HG03378 (cell line): ENCODE data around the gene YIF1A.
"Not testable (repeated sequence)": the region's sequence is repeated elsewhere in the genome, so short reads cannot be mapped to it uniquely, and the experiment has no call there.

ENCODE experiments used
- ATAC-seq: cut with Tn5 transposase; IDR thresholded peaks from one replicate; pipeline ENCODE4 v1.9.1; 2021; ENCODE audit warnings: mild to moderate bottlenecking, moderate library complexity; ENCODE audit not compliant: unreplicated experiment

YIF1A gene

DNA sequence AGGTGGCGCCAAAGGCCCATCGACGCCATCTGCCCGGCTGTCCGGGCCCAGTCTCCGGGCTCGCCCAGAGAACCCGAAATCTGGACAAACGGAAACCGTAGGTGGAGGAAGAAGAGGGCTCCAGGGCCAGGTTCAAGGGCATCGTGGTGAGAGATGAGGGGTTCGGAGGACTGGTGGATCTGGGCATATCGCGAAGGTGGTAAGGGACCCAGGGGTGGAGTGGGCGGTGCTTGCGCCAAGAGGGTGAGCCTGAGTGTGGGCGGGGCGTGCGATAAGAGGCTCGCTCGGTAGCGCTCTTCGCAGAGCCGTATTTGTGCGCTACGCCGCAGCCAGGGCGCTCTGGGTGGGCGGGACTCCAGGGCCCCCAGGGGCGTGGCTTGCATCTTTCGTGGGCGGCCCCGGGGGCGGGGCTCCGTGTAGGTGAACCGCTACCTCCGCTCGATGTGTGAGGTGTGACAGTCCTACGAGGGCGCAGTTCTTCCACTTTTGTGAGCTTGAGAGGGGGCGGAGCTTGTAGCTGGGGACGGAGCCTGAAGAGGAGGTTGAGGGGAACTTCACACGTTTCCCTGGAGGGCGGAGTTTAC, 23.1 kb upstream of the YIF1A start:
- ATAC-seq = peak; percentile 64

DNA sequence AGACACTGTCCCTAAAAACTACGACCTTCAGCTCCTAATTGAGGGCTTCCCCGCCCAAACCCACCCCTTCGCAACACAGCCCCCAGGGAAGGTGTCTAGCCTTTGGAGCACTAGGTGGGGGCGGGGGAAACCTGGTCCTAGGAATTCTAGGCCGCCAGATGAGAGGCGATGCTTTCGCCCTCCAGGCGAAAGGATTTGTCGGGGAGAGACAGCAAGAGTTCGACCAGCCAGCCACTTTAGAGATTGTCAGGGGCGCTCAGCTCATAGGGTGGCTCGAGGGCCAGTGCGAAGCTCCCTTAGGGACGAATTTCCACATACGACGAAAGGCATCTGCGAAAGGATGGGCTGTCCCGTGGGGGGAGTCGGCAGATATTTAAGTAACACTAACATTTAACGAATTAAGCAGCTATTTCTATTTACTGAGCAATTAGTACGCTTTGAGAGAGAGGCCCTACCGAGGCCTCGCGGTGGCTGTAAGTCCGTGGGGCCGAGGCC, 22.6 kb upstream of the YIF1A start:
- ATAC-seq = peak; percentile 38

DNA sequence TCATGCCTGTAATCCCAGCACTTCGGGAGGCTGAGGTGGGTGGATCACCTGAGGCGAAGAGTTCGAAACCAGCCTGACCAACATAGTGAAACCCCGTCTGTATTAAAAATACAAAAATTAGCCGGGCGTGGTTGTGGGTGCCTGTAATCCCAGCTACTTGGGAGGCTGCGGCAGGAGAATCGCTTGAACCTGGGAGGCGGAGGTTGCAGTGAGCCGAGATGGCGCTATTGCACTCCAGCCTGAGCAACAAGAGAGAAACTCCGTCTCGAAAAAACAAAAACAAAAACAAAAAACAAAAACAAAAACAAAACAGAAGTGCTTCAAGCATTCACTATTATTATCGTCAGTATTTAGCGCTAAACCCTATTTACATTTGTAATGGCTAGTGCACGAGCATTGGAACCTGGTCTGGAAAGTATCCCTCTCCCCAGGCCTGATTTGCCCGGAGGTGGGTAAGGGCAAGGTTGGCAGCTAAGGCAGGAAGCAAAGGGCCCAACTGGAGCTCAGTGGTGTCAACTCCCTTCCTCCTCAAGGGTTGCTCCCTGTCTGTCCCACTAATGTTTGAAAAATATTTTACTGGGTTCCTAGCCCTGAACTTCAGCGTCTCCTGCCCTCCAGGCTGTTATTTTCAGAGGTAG, 22.0 kb upstream of the YIF1A start:
- not testable (repeated sequence) for ATAC-seq

DNA sequence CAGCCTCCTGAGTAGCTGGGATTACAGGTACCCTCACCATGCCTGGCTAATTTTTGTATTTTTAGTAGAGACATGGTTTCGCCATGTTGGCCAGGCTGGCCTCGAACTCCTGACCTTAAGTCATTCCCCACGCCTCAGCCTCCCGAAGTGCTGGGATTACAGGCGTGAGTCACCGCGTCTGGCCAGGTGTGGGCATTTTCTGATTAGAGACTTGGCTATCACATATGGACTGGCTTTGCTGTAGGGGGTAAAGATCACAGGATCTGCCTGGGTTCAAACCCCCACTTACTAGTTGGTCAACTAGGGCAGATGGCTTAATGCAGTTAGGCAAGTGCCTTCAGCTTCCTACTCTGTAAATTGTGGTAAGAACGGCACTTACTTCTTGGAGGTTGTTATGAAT, 21.4 kb upstream of the YIF1A start:
- ATAC-seq = no peak

DNA sequence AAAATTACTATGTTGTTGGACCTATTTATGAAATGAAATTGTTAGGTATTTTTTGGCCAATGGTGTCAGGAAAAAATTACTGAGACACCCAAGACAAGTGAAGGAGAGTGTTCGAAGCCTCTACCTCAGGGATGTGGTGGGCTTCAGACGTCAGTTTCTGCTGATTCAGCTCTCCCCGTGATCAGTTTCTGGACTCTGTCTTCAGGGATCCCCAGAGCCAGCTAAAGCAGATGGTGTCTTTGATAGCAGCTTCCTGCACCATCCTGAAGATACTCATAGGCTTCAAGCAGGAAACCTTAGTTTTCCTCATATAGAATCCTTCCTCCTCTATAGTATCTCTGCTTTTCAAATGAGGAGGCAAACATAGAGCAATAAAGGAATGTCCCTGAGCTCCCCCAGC, 20.5 kb upstream of the YIF1A start:
- no peak for ATAC-seq

DNA sequence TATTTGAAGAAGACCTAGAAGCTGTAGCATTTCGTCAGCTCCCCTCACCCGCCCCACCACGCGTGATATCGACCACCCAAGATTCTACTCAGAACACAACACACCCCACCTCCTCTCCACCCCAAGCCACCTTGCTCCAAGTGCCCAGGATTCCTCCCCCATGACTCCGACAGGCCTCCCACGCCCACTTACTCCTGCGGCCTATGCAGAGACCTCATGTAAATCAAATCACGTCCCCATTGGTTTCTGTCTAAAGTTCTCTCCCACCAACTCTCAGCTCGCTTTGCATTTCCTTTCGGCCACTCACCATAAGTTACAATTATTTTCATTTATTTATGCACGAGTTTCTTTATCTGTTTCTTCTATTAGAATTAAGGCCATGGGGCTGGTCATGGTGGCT, 13.7 kb upstream of the YIF1A start:
- no peak for ATAC-seq

DNA sequence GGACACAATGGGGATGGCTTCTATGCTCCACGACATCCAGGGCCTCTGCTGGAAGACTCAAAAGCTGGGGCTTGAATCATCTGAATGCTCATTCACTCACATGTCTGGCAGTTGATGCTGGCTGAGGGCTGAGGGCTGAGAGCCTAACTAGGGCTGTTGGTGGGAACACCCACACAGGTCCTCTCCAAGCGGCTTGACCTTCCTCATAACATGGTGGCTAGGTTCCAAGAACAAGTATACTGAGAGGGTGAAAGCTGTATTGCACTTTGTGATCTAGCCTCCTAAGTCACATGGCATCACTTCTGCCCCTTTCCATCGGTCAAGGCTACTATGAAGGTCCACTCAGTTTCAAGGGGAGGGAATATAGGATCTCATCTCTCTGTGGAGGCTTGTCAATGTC, 10.2 kb upstream of the YIF1A start:
- no peak for ATAC-seq

DNA sequence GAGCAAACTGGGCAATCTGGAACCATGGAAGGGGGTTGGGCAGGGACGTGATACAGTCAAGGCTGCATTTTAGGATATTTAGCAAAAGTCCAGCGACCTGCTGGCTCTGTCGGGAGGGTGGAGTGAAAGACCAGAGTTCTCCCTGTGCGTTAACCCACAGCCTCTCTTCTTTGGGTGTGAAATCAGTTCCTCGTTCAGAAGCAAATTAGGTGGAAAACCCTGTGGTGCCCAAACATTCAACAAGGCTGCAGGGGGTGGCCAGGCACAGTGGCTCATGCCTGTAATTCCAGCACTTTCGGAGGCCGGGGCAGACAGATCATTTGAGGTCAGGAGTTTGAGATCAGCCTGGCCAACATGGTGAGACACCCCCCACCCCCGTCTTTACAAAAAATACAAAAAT, 8.7 kb upstream of the YIF1A start:
- ATAC-seq = no peak

DNA sequence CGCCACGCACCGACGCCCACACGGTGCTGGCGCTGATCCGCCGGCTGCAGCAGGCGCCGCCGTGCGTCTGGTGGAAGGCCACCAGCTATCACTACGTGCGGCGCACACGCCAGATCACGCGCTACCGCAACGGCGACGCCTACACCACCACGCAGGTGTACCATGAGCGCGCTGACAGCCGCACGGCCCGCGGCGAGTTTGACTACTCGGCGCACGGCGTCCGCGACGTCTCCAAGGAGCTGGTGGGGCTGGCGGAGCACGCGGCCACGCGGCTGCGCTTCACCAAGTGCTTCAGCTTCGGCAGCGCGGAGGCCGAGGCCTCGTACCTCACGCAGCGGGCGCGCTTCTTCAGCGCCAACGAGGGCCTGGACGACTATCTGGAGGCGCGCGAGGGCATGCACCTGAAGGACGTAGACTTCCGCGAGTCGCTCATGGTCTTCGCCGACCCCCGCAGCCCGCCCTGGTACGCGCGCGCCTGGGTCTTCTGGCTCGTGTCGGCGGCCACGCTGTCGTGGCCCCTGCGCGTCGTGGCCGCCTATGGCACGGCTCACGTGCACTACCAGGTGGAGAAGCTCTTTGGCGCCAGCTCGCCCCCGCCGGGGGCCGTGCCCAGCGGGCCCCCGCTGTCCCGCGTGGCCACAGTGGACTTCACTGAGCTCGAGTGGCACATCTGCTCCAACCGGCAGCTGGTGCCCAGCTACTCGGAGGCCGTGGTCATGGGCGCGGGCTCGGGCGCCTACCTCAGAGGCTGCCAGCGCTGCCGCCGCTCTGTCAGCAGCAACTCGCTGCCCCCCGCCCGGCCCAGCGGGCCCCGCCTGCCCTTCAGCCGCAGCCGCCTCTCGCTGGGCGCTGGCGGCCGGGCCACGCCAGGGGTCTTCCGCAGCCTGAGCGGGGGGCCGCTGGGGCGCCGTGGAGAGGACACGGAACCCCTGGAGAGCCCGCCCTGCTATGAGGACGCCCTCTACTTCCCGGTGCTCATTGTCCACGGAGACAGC, 6.0 kb upstream of the YIF1A start:
- ATAC-seq = no peak

DNA sequence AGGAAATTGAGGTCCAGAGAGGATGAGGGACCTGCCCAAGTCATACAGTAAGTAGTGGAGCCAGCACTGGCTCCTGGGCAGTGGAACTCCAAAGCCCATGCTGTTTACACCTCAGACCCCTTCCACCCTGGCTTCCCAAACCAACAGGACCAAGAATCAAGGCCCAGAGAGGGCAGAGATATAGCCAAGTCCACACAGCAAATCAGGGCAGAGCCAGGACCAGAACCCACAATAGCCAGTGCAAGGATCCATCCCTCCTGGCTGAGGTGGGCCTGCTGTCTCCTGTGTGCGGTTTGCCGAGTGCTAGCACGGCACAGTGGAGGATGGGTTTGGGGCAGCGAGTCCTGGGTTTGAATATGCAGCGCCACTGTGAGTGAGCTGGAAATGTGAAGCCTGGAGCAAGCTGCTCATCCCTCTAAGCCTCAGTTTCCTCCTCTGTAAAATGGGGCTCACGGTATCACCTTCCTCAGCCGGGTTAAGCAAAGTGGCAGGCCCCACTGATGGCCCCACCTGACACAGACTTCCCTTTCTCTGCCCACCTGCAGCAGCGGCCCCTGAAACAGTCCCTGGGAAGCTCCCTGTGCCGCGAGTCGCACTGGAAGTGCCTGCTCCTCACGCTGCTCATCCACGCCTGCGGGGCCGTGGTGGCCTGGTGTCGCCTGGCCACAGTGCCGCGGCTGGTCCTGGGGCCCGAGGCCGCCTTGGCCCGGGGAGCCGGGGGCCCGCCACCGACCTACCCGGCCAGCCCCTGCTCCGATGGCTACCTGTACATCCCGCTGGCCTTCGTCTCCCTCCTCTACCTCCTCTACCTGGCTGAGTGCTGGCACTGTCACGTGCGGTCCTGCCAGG, 5.1 kb upstream of the YIF1A start:
- ATAC-seq = no peak

DNA sequence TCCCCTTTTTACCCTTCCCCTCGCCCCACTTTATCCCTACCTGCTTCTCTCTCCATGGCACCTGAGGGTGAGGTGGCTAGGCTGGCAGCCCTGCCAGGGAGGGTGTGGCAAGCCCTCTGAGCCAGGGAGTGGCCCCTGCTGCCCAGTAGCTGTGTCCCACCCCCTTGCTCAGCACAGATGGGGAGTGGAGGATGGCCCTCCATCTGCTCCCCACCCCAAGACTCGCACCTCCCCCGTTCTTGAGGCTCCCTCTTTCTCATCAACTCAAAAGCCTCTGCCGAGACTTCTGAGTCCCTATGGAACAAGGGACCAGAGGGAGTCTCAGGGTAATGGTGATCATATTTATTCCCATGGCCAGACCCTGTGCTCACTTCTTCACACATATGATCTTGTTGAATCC, 4.4 kb upstream of the YIF1A start:
- ATAC-seq = no peak

DNA sequence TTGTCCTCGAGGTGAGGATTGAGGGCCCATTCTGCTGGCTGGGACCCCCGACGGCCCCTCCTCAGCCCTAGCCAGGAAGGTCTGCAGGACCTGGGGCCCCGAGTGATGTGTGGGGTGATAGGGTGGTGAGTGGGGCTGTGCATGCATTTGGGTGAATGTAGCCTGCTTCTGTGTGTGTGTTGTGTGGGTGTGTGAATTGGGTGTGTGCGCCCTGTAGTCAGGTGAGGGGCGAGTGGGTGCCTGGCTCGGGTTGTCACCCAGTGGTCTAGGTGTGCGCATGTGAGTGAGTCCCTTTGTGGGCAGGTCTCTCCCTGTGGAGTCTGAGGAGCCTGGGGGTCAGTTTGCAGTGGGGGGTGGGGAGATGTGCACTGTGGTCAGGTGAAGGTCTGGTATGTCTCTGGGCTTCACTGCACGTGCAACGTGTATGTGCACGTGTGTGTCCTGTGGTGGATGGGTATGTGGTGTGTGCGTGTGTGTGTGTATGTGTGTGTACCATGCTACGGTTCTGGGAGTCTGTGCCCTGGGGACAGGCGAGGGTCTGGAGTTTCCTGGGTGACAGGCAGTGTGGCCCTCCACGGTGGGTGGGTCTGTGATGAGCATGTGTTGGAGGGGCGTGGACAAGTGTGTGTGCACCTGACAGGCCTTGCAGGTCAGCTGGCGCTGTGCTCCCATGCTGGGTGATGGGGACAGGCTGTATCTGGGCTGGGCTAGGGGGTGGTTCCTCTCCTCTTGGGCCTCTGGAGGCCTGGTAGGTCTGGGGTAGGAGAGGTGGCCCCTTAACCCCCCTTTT, 3.8 kb upstream of the YIF1A start:
- no peak for ATAC-seq

DNA sequence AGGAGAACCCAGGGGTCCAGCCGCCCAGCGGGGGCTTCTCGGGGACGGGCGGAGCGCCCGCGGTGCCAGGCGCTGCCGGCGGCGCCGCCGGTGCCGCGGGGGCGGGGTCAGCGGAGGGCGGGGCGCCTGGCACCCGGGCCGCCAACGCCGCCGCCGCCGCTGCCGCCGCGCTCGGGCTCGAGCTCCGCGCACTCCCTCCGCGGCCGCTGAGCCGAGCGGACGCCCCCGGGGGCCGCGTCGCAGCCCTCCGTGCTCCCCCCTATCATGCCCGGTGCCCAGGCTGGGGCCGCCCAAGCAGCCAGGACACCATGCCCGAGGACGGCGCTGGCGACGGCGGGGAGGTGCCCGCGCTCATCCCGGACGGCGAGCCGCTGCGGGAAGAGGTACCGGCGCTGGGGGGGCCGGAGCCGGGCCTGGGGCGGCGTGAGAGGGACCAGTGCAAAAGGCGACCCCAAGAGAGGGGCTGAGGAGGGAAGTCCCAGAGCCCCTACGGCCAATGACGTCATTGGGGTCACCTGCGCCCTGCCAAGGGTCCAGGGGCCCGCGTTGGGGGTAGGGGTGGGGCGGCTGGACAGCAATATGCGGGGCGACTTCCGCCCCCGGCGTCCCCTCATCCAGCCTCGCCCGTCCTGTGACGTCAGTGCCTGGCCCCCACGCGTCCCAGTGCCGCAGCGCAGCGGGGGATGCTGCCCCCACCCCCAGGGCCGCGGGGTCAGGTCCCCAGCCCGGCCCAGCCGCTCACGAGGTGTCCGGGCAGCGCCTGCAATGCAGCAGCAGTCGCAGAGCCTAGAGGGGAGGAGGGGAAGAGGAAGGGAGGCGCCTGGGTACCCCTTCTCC, 3.0 kb upstream of the YIF1A start, which contains the start of gene TMEM151A:
TSS of gene TMEM151A (plus strand) at position 189 of the 837 bp plus-strand sequence. CDS start at position 309, 120 bp downstream.
- no peak for ATAC-seq

DNA sequence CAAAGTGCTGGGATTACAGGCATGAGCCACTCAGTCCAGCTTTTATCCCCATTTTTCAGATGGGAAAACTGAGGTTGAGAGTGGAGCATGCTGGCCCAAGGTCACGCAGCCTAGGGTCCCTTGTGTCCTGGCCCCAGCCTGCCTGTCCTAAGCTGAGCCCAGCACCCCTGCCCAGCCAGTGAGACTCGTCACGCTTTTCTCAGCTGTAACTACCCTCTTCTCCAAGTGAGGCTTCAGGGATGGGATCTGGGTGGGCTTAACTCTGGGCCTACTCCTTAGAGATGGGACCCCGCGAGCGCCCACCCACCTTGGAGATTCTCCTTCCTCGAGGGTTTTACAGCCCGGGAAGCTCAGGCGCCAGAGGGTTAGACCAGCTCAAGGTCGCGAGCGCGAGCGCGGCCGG, 2.4 kb upstream of the YIF1A start:
- ATAC-seq = no peak

DNA sequence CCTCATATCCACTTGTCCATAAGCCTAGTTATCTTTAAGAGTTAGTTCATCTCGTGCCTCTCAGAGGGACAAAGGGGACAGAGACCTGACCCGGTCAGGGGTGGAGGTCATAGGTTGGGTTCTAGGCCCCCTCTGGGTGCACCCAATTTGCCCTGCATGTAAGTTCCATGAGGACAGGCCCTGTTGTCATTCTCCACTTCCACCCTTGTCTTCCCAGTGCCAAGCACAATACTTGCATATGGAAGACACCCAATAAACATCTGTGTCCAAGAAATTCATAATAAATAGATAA, 1.3 kb upstream of the YIF1A start:
- no peak for ATAC-seq

DNA sequence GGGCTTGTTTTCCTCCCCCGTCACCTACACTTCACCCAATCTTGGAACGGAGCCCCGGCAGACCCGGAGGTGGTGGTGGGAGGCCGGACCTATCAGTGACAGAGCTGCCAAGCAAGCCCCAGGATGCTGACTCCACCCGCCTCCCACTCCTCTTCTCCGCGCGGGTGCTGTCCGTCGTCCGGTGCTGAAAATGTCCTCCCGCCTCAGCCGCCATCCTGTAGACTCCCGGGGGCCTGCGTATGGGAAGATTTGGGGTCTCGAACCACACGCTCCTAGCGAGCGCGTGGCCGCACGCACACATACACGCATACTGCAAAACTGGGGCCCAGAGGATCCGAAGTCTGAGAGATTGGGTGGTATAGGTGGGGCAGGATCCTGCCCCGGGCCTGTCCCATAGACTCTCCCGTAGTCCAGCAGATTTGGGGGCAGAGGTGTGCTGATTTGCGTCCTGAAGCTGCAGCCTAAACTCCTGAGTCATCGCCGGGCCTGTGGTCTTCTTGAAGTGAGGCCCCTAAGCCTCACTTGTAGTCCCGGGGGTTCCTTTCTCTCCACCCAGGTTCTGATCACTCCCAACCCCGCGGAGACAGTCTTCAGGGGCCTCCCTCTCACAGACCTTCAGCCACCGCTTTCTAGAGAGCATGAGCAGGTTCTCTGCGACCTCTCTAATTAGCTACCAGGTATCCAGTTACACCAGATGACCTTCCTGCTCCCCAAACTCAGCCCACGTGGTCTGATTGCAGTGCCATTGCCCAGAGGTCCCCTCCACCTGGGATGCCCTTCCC, 796 bp upstream of the YIF1A start:
- peak; percentile 24 for ATAC-seq

DNA sequence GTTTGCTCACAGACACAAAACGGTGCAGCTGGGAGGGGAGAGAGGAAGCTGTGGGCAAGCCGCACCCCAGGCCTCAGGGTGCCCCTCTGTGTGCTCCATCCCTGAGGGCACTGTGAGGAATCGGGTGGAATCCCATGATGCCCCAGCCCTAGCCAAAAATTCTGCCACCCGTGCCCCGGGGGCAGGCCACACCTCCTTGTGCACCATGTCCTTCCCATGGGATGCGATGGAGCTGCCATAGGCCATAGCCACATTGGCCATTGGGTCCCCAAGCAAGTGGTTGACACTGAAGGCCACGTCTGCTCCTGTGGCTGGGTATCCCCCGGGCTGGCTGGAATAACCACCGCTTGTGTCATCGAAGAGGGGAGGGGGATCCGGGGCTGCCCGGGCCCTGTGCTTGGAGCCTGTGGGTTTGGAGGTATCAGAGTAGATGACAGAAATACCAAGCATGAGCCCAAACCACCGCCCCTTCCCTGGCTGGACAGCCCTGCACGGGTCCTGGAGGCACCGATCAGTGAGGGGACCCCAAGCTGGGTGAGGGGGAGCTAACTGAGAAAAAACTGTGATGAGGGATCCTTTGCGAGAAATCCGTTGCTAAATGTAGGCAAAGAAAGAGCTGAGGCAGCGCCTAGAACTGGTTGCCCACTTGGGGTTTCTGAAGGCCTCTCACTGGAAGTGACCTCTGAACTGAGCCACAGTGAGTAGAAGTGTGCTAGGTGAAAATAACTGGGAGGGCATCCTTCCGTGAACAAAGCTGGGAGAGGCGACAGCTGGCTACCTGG, 863 bp downstream of the YIF1A start:
- ATAC-seq = no peak
